ENCODE measurements around the gene SDHC.
A peak's percentile ranks its signal among the peaks of the same experiment; 100 is the strongest.
"Not testable (repeated sequence)": the region's sequence is repeated elsewhere in the genome, so short reads cannot be mapped to it uniquely, and the experiment has no call there.

SDHC gene

DNA sequence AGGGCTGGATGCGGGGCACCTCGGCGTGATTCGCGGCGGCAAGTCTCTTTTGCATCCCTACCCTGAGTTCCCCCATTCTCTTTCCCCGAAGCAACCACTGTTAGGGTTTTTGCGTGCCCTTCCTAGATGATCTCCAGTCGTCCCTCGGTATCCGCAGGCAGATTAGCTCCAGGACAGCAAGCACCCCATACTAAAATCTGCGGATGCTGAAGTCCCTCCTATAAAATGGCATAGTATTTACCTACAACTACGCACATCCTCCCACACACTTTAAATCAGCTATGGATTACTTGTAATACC is 76.3 kb downstream of the SDHC start:
- peak overlapping the region; percentile 88 for H3K4me3 ChIP-seq (ENCODE audit: low read depth, low read length)
- DNase-seq (ENCODE audit: low read depth, low spot score), result no peak
- ChIA-PET CTCF (interaction anchor here (0.6 to 1.1 kb wide), 2 partner anchors 50 to 676 kb away, joined by 3 read pairs; no protein-coding TSS in a partner anchor), POLR2A (no interaction called here)
- TF ChIP-seq, protein P1, sequence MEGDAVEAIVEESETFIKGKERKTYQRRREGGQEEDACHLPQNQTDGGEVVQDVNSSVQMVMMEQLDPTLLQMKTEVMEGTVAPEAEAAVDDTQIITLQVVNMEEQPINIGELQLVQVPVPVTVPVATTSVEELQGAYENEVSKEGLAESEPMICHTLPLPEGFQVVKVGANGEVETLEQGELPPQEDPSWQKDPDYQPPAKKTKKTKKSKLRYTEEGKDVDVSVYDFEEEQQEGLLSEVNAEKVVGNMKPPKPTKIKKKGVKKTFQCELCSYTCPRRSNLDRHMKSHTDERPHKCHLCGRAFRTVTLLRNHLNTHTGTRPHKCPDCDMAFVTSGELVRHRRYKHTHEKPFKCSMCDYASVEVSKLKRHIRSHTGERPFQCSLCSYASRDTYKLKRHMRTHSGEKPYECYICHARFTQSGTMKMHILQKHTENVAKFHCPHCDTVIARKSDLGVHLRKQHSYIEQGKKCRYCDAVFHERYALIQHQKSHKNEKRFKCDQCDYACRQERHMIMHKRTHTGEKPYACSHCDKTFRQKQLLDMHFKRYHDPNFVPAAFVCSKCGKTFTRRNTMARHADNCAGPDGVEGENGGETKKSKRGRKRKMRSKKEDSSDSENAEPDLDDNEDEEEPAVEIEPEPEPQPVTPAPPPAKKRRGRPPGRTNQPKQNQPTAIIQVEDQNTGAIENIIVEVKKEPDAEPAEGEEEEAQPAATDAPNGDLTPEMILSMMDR (IDR thresholded peaks at IDR 0.05; ENCODE audit: insufficient read depth, low read length, missing control alignments), result no peak

DNA sequence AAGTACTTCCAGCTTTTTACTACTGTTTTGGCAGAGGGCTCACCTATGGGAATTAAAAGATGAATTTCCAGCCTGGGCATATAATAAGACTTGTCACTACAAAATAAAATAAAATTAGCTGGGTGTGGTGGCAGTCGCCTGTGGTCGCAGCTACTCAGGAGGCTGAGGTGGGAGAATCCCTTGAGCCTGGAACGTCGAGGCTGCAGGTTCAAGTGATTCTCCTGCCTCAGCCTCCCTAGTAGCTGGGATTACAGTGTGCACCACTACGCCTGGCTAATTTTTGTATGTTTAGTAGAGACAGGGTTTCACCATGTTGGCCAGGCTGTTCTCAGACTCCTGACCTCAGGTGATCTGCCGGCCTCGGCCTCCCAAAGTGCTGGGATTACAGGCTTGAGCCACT is 77.0 kb downstream of the SDHC start:
- DNase-seq (ENCODE audit: low read depth, low spot score); POLR2A ChIA-PET; H3K4me3 ChIP-seq (ENCODE audit: low read depth, low read length): not testable (repeated sequence)
- CTCF ChIA-PET, result interaction anchor here (0.6 to 1.1 kb wide), 3 partner anchors 9 to 675 kb away, joined by 3 to 4 read pairs (median 3); no protein-coding TSS in a partner anchor

DNA sequence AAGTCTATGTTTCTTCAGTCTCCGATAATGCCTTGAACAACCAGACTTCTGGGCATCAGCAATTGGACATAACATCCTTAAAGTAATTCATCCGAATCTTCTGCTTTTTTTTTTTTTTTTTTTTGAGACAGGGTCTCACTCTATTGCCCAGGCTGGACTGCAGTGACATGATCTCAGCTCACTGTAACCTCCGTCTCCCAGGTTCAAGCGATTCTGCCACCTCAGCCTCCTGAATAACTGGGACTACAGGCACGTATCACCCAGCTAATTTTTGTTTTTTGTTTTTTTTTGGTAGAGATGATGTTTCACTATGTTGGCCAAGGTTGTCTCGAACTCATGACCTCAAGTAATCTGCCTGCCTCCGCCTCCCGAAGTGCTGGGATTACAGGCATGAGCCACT is 77.4 kb downstream of the SDHC start:
- ChIA-PET POLR2A (no interaction called here), CTCF (interaction anchor here (1.0 to 1.1 kb wide), 2 partner anchors 9 to 48 kb away, joined by 3 to 4 read pairs; no protein-coding TSS in a partner anchor)
- TF ChIP-seq, protein P1 (IDR thresholded peaks at IDR 0.05; ENCODE audit: insufficient read depth, low read length, missing control alignments), result no peak
- H3K4me3 ChIP-seq (ENCODE audit: low read depth, low read length), result no peak overlapping the region
- DNase-seq (ENCODE audit: low read depth, low spot score), result no peak

DNA sequence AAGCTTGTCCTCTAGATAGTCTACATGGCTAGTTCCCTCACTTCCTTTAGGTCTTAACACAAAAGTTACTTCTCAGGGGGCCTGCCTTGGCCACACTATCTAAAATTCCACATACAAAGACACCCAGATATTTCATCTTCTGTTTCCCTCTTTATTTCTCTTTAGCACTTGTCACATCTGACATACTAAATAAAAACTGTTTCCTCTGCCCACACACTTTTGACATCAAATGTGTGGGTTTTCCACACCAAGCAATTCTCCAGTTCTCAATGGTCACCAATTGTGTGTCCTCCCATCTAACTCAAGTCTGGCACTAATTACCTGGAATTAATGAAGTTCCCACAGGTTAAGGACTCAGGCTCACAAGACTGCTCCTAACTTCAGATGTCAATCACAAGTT is 79.0 kb downstream of the SDHC start:
- TF ChIP-seq, protein P1 (IDR thresholded peaks at IDR 0.05; ENCODE audit: insufficient read depth, low read length, missing control alignments), result no peak
- ChIA-PET CTCF (interaction anchor here (1.0 to 2.2 kb wide), 2 partner anchors 11 to 166 kb away, joined by 3 to 7 read pairs; no protein-coding TSS in a partner anchor), POLR2A (no interaction called here)
- no peak for DNase-seq (ENCODE audit: low read depth, low spot score)
- H3K4me3 ChIP-seq (ENCODE audit: low read depth, low read length), result no peak overlapping the region

DNA sequence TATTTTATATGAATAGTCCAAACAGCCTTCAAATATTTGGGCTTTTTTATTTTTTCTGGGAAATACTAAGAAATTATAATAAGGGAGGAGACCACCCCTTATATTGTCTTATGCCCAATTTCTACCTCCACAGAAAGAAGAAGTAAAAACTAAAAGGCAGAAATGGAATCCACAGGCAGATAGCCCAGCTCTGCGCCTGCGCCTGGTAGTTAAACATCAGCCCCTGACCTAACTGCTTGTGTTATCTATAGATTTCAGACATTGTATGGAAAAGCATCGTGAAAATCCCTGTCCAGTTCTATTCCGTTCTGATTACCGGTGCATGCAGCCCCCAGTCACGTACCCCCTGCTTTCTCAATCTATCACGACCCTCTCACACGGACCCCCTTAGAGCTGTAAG is 82.9 kb downstream of the SDHC start:
- POLR2A ChIA-PET; H3K4me3 ChIP-seq (ENCODE audit: low read depth, low read length); DNase-seq (ENCODE audit: low read depth, low spot score): not testable (repeated sequence)
- CTCF ChIA-PET, result interaction anchor here (1.2 kb wide), 1 partner anchor 14 kb away, joined by 6 read pairs; no protein-coding TSS in a partner anchor

DNA sequence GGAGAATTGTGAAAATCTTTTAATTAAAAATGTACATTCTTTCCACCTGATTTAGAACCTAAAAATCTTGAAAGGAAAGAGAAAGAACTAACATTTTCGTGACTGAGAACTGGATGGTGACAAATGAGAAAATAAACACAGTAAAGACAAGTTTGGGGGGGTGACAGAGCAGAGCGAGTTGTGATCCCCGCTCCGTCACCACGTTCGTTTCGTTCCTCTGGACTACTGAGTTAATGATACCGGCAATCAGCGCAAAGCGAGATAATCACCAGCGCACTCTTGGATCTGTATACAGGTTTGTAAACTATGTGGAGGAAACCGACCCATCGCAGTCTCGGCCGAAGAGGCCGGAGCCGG is 84.7 kb downstream of the SDHC start:
- TF ChIP-seq, protein P1 (IDR thresholded peaks at IDR 0.05; ENCODE audit: insufficient read depth, low read length, missing control alignments), result no peak
- no peak for DNase-seq (ENCODE audit: low read depth, low spot score)
- ChIA-PET CTCF (no interaction called here), POLR2A (no interaction called here)
- peak overlapping the region; percentile 92 for H3K4me3 ChIP-seq (ENCODE audit: low read depth, low read length)

DNA sequence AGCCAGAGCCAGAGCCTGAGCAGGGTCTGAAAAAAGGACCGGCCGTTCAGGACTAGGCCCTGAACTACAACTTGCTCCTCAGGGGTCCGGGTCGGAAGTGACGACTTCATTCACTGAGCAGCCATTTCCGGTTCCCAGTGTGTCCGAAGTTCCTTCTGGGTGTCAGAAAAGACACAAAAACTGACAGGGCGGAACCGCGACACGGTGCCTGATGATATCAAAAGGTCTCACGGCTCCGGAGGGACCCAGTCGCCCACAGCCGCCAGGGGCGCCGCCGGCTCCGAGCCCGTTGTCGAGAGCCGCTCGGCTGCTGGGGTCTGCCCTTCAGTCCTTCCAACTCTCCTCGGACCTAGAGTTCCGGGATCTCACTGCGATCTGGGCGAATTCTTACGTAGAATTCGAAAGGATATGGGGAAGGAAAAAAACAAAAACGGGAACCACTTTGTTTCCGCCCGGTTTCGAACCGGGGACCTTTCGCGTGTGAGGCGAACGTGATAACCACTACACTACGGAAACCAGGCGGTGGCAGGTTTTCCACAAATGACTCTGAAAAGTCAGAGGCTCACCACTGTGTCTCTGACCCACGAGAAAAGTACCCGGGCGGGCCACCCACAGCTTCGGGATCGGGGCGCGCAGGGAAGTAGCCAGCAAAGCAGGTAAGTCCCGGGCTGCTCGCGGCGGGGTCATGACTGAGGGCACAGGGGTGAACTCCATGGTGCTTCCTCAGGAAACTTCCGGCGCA is 85.2 kb downstream of the SDHC start:
- CTCF ChIA-PET, result interaction anchor here (1.1 kb wide), 1 partner anchor 9 kb away, joined by 4 read pairs; no protein-coding TSS in a partner anchor
- H3K4me3 ChIP-seq (ENCODE audit: low read depth, low read length), result peak overlapping the region; percentile 92
- POLR2A ChIA-PET, result no interaction called here
- TF ChIP-seq, protein P1 (IDR thresholded peaks at IDR 0.05; ENCODE audit: insufficient read depth, low read length, missing control alignments), result peak; percentile 46
- peak; percentile 52 for DNase-seq (ENCODE audit: low read depth, low spot score)

All from AG04449 (cell line).